ENCODE measurements around the gene RAMP1.

Gene RAMP1

GRCh38 chr2:237889016-237889415, 29.6 kb downstream of the RAMP1 start:
- DNase-seq (ENCODE audit: extremely low read depth, insufficient read length), result no peak
- TF ChIP-seq CTCF (IDR thresholded peaks at IDR 0.05; ENCODE audit: insufficient read depth, low read length, poor library complexity, severe bottlenecking), result no peak
- no peak overlapping the region for H3K4me3 ChIP-seq (replicated peaks; ENCODE audit: low read depth, low read length)
- no peaks in the 10 kb centered on the region for H3K36me3 ChIP-seq (ENCODE audit: control insufficient read depth, insufficient read depth, low read length)
- H3K27me3 ChIP-seq (replicated peaks; ENCODE audit: control insufficient read depth, insufficient read depth, low read length), result no peaks in the 10 kb centered on the region

GRCh38 chr2:237889811-237890210, 30.4 kb downstream of the RAMP1 start:
- Histone ChIP-seq H3K36me3 (ENCODE audit: control insufficient read depth, insufficient read depth, low read length) (no peaks in the 10 kb centered on the region), H3K4me3 (replicated peaks; ENCODE audit: low read depth, low read length) (no peak overlapping the region), H3K27me3 (replicated peaks; ENCODE audit: control insufficient read depth, insufficient read depth, low read length) (no peaks in the 10 kb centered on the region)
- DNase-seq (ENCODE audit: extremely low read depth, insufficient read length), result no peak
- TF ChIP-seq CTCF (IDR thresholded peaks at IDR 0.05; ENCODE audit: insufficient read depth, low read length, poor library complexity, severe bottlenecking), result no peak

GRCh38 chr2:237892478-237892877, 33.1 kb downstream of the RAMP1 start:
- Histone ChIP-seq H3K36me3 (ENCODE audit: control insufficient read depth, insufficient read depth, low read length) (no peaks in the 10 kb centered on the region), H3K27me3 (replicated peaks; ENCODE audit: control insufficient read depth, insufficient read depth, low read length) (no peaks in the 10 kb centered on the region), H3K4me3 (replicated peaks; ENCODE audit: low read depth, low read length) (no peak overlapping the region)
- TF ChIP-seq CTCF (IDR thresholded peaks at IDR 0.05; ENCODE audit: insufficient read depth, low read length, poor library complexity, severe bottlenecking), result no peak
- DNase-seq (ENCODE audit: extremely low read depth, insufficient read length), result no peak

GRCh38 chr2:237892984-237893595, 33.7 kb downstream of the RAMP1 start:
- Histone ChIP-seq H3K27me3 (replicated peaks; ENCODE audit: control insufficient read depth, insufficient read depth, low read length) (no peaks in the 10 kb centered on the region), H3K36me3 (ENCODE audit: control insufficient read depth, insufficient read depth, low read length) (no peaks in the 10 kb centered on the region), H3K4me3 (replicated peaks; ENCODE audit: low read depth, low read length) (peak overlapping the region; percentile 17)
- TF ChIP-seq CTCF (IDR thresholded peaks at IDR 0.05; ENCODE audit: insufficient read depth, low read length, poor library complexity, severe bottlenecking), result no peak
- DNase-seq (ENCODE audit: extremely low read depth, insufficient read length), result no peak

- no peak for TF ChIP-seq CTCF (IDR thresholded peaks at IDR 0.05; ENCODE audit: insufficient read depth, low read length, poor library complexity, severe bottlenecking)
- H3K36me3 ChIP-seq (ENCODE audit: control insufficient read depth, insufficient read depth, low read length), result no peaks in the 10 kb centered on the region
- H3K27me3 ChIP-seq (replicated peaks; ENCODE audit: control insufficient read depth, insufficient read depth, low read length), result no peaks in the 10 kb centered on the region
- no peak overlapping the region for H3K4me3 ChIP-seq (replicated peaks; ENCODE audit: low read depth, low read length)
- no peak for DNase-seq (ENCODE audit: extremely low read depth, insufficient read length)
Measured at GRCh38 chr2:237894396-237894979, 35.1 kb downstream of the RAMP1 start.
